Measurements from ENCODE around the gene CLASP1. TPM values are rescaled to one million over a fixed set of nuclear protein-coding genes. Genes with fewer than 3 reads are reported as not detected.
"Not testable (repeated sequence)": the region's sequence is repeated elsewhere in the genome, so short reads cannot be mapped to it uniquely, and the experiment has no call there.

The CLASP1 gene
- total RNA-seq, 2 experiments from 2014 or later: 122 to 126 TPM

DNA sequence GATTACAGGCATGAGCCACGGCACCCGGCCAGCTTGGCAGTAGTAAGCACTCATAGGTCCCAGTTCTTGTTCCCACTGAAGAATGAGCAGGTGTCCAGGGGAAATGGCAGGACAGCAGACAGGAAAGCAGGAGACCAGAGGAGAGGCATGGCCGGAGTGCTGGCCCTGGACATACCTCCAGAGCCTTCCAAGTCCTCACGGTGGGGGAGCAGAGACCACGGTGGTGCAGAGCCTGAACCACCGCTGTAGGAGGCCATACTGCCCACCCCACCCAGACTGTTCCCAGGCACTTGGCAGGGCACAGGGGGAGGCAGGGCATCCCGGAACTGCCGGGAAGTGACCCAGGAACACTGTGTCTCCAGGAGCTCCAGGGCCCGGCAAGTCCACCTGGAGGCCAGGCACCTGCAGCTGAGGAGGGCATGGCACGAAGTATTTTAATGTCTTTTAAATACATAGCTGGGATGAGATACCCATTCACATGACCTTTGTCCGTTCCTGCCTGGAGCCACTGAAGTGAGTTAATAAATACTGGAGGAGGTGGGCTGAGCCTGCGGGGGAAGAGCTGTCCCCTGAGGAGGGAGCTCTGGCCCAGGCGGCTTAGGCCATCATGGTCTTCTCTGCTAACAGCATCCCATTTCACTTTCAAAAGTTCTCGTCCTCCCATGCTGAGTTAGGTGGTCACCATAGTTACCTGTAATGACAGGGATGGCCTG, 314.5 kb downstream of the CLASP1 start:
- ChIA-PET CTCF (interaction anchor here (1.3 kb wide), 1 partner anchor 239 kb away, joined by 4 read pairs; no protein-coding TSS in a partner anchor), POLR2A (no interaction called here)
- Mint-ChIP-seq H3K27me3 (peaks cover 2% of the 10 kb centered on the region), H3K27ac (no peak overlapping the region), H3K4me1 (ENCODE audit: low read depth) (peaks cover 3% of the 10 kb centered on the region), H3K9me3 (no peaks in the 10 kb centered on the region), H3K36me3 (peaks cover 7% of the 10 kb centered on the region), H3K4me3 (no peak overlapping the region)
- DNase-seq: no peak
- intact Hi-C loops (cut with micrococcal nuclease): no loop called here

DNA sequence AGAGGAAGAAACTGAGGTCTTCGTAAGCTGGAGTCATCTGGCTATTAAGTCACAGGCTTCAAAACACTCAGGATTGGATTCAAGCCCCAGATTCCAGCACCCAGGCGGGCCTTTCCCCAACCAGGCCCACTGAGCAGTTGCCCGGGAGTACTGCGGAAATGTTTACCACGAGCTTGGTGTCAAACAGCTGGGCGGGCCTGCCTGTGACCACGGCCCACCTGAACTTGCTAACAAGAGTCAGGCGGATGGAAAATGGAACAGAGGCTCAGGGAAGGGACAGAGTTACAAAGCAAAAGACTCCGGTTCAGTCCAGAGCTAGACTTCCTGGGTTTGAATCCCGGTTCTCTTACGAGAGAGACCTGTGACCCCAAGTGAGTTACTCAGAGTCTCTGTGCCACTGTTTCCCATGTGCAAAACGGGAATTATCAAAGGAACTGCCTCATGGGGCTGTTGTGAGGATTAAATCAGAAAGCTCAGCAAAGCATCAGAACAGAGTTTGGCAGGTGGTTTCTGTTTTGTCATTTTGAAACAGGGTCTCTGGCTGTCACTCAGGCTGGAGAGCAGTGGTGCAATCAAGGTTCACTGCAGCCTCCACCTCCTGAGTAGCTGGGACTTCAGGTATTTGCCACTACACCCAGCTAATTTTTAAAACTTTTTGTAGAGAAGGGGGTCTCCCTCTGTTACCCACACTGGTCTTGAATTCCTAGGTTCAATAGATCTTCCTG, 315.3 kb downstream of the CLASP1 start:
- peaks cover 3% of the 10 kb centered on the region for H3K4me1 Mint-ChIP-seq (ENCODE audit: low read depth)
- peaks cover 2% of the 10 kb centered on the region for H3K36me3 Mint-ChIP-seq
- no peak for DNase-seq
- ChIA-PET POLR2A (no interaction called here), CTCF (interaction anchor here (1.3 kb wide), 1 partner anchor 238 kb away, joined by 4 read pairs; no protein-coding TSS in a partner anchor)
- peaks cover 2% of the 10 kb centered on the region for H3K27me3 Mint-ChIP-seq
- H3K9me3 Mint-ChIP-seq: no peaks in the 10 kb centered on the region
- no peak overlapping the region for H3K27ac Mint-ChIP-seq
- H3K4me3 Mint-ChIP-seq: no peak overlapping the region
- intact Hi-C loops (cut with micrococcal nuclease): no loop called here

- ChIA-PET CTCF (no interaction called here), POLR2A (no interaction called here)
- intact Hi-C loops (cut with micrococcal nuclease): no loop called here
- no peak overlapping the region for H3K4me3 Mint-ChIP-seq
- no peak overlapping the region for H3K27ac Mint-ChIP-seq
- no peaks in the 10 kb centered on the region for H3K36me3 Mint-ChIP-seq
- DNase-seq: no peak
- H3K9me3 Mint-ChIP-seq: no peaks in the 10 kb centered on the region
- H3K27me3 Mint-ChIP-seq: peaks cover 2% of the 10 kb centered on the region
- H3K4me1 Mint-ChIP-seq (ENCODE audit: low read depth): peaks cover 3% of the 10 kb centered on the region
Measured at GRCh38 chr2:121333231-121333630, 316.0 kb downstream of the CLASP1 start.

- POLR2A ChIA-PET; DNase-seq; H3K4me3 Mint-ChIP-seq; H3K9me3 Mint-ChIP-seq; H3K27ac Mint-ChIP-seq; H3K36me3 Mint-ChIP-seq; intact Hi-C loops (cut with micrococcal nuclease); H3K4me1 Mint-ChIP-seq (ENCODE audit: low read depth); H3K27me3 Mint-ChIP-seq: not testable (repeated sequence)
- CTCF ChIA-PET: interaction anchor here (1.2 kb wide), 1 partner anchor 25 kb away, joined by 3 read pairs; no protein-coding TSS in a partner anchor
Measured at GRCh38 chr2:121331324-121331723, 317.9 kb downstream of the CLASP1 start.

- intact Hi-C loops (cut with micrococcal nuclease): no loop called here
- Mint-ChIP-seq H3K9me3 (no peaks in the 10 kb centered on the region), H3K27ac (no peak overlapping the region), H3K4me3 (no peak overlapping the region), H3K36me3 (no peaks in the 10 kb centered on the region), H3K4me1 (ENCODE audit: low read depth) (peaks cover 3% of the 10 kb centered on the region), H3K27me3 (peaks cover 3% of the 10 kb centered on the region)
- ChIA-PET POLR2A (no interaction called here), CTCF (no interaction called here)
- no peak for DNase-seq
Measured at GRCh38 chr2:121330921-121331320, 318.3 kb downstream of the CLASP1 start.

- intact Hi-C loops (cut with micrococcal nuclease): loop anchor here (10.0 kb wide), 1 partner anchor 235 kb away; no protein-coding TSS in a partner anchor
- Mint-ChIP-seq H3K27ac (no peak overlapping the region), H3K4me3 (no peak overlapping the region), H3K36me3 (no peaks in the 10 kb centered on the region), H3K4me1 (ENCODE audit: low read depth) (peaks cover 3% of the 10 kb centered on the region), H3K27me3 (peaks cover 3% of the 10 kb centered on the region), H3K9me3 (no peaks in the 10 kb centered on the region)
- ChIA-PET POLR2A (no interaction called here), CTCF (no interaction called here)
- no peak for DNase-seq
Measured at GRCh38 chr2:121329786-121330185, 319.5 kb downstream of the CLASP1 start.

- no peak for DNase-seq
- ChIA-PET CTCF (no interaction called here), POLR2A (no interaction called here)
- no peaks in the 10 kb centered on the region for H3K4me1 Mint-ChIP-seq (ENCODE audit: low read depth)
- no peaks in the 10 kb centered on the region for H3K9me3 Mint-ChIP-seq
- H3K27ac Mint-ChIP-seq: no peak overlapping the region
- H3K36me3 Mint-ChIP-seq: no peaks in the 10 kb centered on the region
- intact Hi-C loops (cut with micrococcal nuclease): loop anchor here (10.0 kb wide), 1 partner anchor 232 kb away; no protein-coding TSS in a partner anchor
- no peak overlapping the region for H3K4me3 Mint-ChIP-seq
- peaks cover 3% of the 10 kb centered on the region for H3K27me3 Mint-ChIP-seq
Measured at GRCh38 chr2:121326628-121327027, 322.6 kb downstream of the CLASP1 start.

DNA sequence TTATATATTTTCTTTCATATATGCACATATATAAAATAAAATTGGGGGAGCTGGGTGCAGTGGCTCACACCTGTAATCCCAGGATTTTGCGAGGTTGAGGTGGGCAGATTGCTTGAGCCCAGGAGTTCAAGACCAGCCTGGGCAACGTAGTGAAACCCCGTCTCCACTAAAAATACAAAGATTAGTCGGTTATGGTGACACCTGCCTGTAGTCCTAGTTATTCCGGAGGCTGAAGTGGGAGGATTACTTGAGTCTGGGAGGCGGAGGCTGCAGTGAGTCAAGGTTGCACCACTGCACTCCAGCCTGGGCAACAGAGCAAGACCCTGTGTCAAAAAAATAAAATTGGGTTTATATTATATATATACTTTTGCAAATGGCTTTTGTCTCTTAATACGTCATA, 324.7 kb downstream of the CLASP1 start:
- no peak for DNase-seq
- Mint-ChIP-seq H3K4me1 (ENCODE audit: low read depth) (no peaks in the 10 kb centered on the region), H3K27me3 (peaks cover 4% of the 10 kb centered on the region), H3K9me3 (no peaks in the 10 kb centered on the region), H3K36me3 (no peaks in the 10 kb centered on the region), H3K27ac (no peak overlapping the region), H3K4me3 (no peak overlapping the region)
- intact Hi-C loops (cut with micrococcal nuclease): loop anchor here (10.0 kb wide), 1 partner anchor 230 kb away; no protein-coding TSS in a partner anchor
- POLR2A ChIA-PET: no interaction called here
- CTCF ChIA-PET: no interaction called here

- Mint-ChIP-seq H3K4me3 (no peak overlapping the region), H3K27ac (no peak overlapping the region), H3K4me1 (ENCODE audit: low read depth) (no peaks in the 10 kb centered on the region), H3K27me3 (peaks cover 2% of the 10 kb centered on the region), H3K9me3 (no peaks in the 10 kb centered on the region), H3K36me3 (no peaks in the 10 kb centered on the region)
- ChIA-PET CTCF (no interaction called here), POLR2A (interaction anchor here (0.7 kb wide), 1 partner anchor 239 kb away, joined by 5 read pairs; no protein-coding TSS in a partner anchor)
- DNase-seq: no peak
- intact Hi-C loops (cut with micrococcal nuclease): loop anchor here (10.0 kb wide), 1 partner anchor 227 kb away; no protein-coding TSS in a partner anchor
Measured at GRCh38 chr2:121321476-121321875, 327.8 kb downstream of the CLASP1 start.

GRCh38 chr2:121319941-121320340, 329.3 kb downstream of the CLASP1 start:
- H3K9me3 Mint-ChIP-seq: no peaks in the 10 kb centered on the region
- no peak for DNase-seq
- H3K27me3 Mint-ChIP-seq: peaks cover 2% of the 10 kb centered on the region
- no peaks in the 10 kb centered on the region for H3K36me3 Mint-ChIP-seq
- no peak overlapping the region for H3K4me3 Mint-ChIP-seq
- ChIA-PET CTCF (no interaction called here), POLR2A (no interaction called here)
- H3K27ac Mint-ChIP-seq: no peak overlapping the region
- intact Hi-C loops (cut with micrococcal nuclease): loop anchor here (10.0 kb wide), 1 partner anchor 225 kb away; no protein-coding TSS in a partner anchor
- no peaks in the 10 kb centered on the region for H3K4me1 Mint-ChIP-seq (ENCODE audit: low read depth)

GRCh38 chr2:121316986-121317385, 332.3 kb downstream of the CLASP1 start:
- CTCF ChIA-PET: no interaction called here
- Mint-ChIP-seq H3K4me3 (no peak overlapping the region), H3K9me3 (no peaks in the 10 kb centered on the region), H3K36me3 (no peaks in the 10 kb centered on the region), H3K4me1 (ENCODE audit: low read depth) (no peaks in the 10 kb centered on the region), H3K27ac (no peak overlapping the region), H3K27me3 (peaks cover 2% of the 10 kb centered on the region)
- intact Hi-C loops (cut with micrococcal nuclease): no loop called here
- POLR2A ChIA-PET: no interaction called here
- no peak for DNase-seq

DNA sequence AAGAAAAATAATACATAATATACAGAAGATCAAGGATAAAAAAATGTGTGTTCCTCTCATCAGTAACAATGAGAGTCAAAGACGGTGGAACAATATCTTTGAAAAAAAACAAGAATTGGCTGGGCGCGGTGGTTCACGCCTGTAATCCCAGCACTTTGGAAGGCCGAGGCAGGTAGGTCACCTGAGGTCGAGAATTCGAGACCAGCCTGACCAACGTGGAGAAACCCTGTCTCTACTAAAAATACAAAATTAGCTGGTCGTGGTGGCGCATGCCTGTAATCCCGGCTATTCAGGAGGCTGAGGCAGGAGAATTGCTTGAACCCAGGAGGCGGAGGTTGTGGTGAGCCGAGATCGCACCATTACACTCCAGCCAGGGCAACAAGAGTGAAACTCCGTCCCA, 335.6 kb downstream of the CLASP1 start:
- H3K4me3 Mint-ChIP-seq; H3K27me3 Mint-ChIP-seq; H3K4me1 Mint-ChIP-seq (ENCODE audit: low read depth); H3K36me3 Mint-ChIP-seq; DNase-seq; intact Hi-C loops (cut with micrococcal nuclease); POLR2A ChIA-PET; CTCF ChIA-PET; H3K27ac Mint-ChIP-seq; H3K9me3 Mint-ChIP-seq: not testable (repeated sequence)

Data from activated CD4-positive, alpha-beta memory T cell treated with anti-CD3 and anti-CD28 coated beads for 36 hours (primary cell).